ENCODE data around the gene G6PC3. TPM values are rescaled to one million over a fixed set of nuclear protein-coding genes. Genes with fewer than 3 reads are reported as not detected.
A peak's percentile ranks its signal among the peaks of the same experiment; 100 is the strongest.

The G6PC3 gene
- total RNA-seq, 1 experiment from 2014 or later = 105 TPM

DNA sequence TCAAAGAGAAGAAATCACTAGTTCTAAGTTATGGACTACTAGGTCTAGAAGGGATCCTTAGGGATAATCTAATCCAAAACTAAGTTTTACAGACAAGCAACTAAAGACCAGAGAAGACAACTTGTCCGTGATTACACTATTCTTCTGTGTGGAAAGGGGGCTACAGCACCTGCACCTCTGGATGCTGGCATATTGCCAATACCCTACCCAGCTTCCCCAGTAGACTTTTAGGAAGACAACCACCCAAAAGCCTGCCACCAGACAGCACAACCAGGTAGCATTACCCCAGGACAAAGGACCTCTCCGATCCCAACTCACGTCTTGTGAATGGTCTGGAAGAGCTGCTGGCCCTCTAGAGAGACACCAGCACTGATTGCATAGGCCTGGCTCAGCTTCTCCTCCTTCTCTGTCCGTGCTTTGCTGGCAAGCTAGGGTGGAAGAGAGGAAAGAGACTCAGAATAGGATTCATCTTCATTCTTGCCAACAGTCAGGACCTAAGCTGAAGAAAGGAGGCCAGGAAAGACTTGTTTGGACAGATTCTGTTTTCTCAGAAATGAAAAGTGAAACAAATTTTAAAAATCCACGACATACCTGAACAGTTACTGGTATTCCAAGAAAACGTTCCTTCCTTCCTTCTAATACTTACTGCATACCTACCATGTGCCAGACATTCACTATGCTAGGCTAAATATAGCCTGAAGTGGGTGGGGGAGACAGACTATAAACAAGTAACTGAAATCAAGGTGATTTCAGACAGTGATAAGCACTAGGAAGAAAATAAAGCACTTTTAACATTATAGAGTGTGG lies 30.5 kb upstream of the G6PC3 start:
- Histone ChIP-seq H3K56ac (ENCODE audit: insufficient read length, low read depth, low read length) (no peak overlapping the region), H3K27ac (ENCODE audit: insufficient read length, low read depth, low read length) (no peak overlapping the region), H3K9me3 (ENCODE audit: control insufficient read depth, low read depth, low read length) (no peaks in the 10 kb centered on the region), H2BK20ac (ENCODE audit: low read depth, low read length, poor library complexity, severe bottlenecking) (no peak overlapping the region), H2BK15ac (ENCODE audit: low read depth, low read length) (no peak overlapping the region), H3K4me1 (ENCODE audit: insufficient read depth, low read length) (no peaks in the 10 kb centered on the region), H3K23me2 (ENCODE audit: insufficient read length, low read depth, low read length, poor library complexity, severe bottlenecking) (no peaks in the 10 kb centered on the region), H2AK5ac (ENCODE audit: insufficient read length, low read length) (no peak overlapping the region), H3K23ac (ENCODE audit: insufficient read length, low read depth, low read length) (no peak overlapping the region), H4K91ac (ENCODE audit: insufficient read length, low read depth, low read length) (no peak overlapping the region), H2BK120ac (ENCODE audit: low read depth, low read length, poor library complexity, severe bottlenecking) (no peak overlapping the region), H2BK12ac (ENCODE audit: insufficient read length, low read depth, low read length) (no peak overlapping the region), H3K18ac (ENCODE audit: insufficient read length, low read depth, low read length) (no peak overlapping the region), H2AFZ (ENCODE audit: low read length) (no peak overlapping the region), H3K4me2 (ENCODE audit: insufficient read depth, insufficient read length, low read length) (no peak overlapping the region), H3K79me1 (ENCODE audit: insufficient read depth, low read depth, low read length, poor library complexity, severe bottlenecking) (peaks cover 14% of the 10 kb centered on the region), H4K5ac (ENCODE audit: insufficient read length, low read depth, low read length) (no peak overlapping the region), H2BK5ac (ENCODE audit: insufficient read length, low read length) (no peak overlapping the region), H3K27me3 (ENCODE audit: insufficient read depth, low read length) (no peaks in the 10 kb centered on the region), H4K20me1 (ENCODE audit: control insufficient read depth, insufficient read depth, insufficient read length) (no peaks in the 10 kb centered on the region), H4K8ac (replicated peaks; ENCODE audit: insufficient read length, low read depth, low read length) (no peak overlapping the region), H3K14ac (ENCODE audit: insufficient read depth, low read length) (no peak overlapping the region), H3T11ph (ENCODE audit: low read length) (no peak overlapping the region), H3K4ac (ENCODE audit: low read depth, low read length) (no peak overlapping the region), H3K79me2 (ENCODE audit: insufficient read depth, low read length) (peaks cover 9% of the 10 kb centered on the region; the same call in 1 of the 2 replicates), H3K9ac (ENCODE audit: extremely low read depth, insufficient read length, low read length) (no peak overlapping the region)
- Mint-ChIP-seq H3K27me3 (ENCODE audit: low read depth) (no peaks in the 10 kb centered on the region), H3K9me3 (no peaks in the 10 kb centered on the region), H3K4me3 (no peak overlapping the region), H3K4me1 (peaks cover 8 to 16% of the 10 kb centered on the region in 2 experiments), H3K27ac (peak overlapping the region in 2 of 3 experiments; percentile 11 to 64; a peak in 3 of 7 replicates), H3K36me3 (ENCODE audit: insufficient read depth in 1 of 3, low read depth in 3 of 3) (peaks cover 22 to 55% (median 50%) of the 10 kb centered on the region in 3 experiments; a peak in 6 of 7 replicates)
- TF ChIP-seq, protein P1, sequence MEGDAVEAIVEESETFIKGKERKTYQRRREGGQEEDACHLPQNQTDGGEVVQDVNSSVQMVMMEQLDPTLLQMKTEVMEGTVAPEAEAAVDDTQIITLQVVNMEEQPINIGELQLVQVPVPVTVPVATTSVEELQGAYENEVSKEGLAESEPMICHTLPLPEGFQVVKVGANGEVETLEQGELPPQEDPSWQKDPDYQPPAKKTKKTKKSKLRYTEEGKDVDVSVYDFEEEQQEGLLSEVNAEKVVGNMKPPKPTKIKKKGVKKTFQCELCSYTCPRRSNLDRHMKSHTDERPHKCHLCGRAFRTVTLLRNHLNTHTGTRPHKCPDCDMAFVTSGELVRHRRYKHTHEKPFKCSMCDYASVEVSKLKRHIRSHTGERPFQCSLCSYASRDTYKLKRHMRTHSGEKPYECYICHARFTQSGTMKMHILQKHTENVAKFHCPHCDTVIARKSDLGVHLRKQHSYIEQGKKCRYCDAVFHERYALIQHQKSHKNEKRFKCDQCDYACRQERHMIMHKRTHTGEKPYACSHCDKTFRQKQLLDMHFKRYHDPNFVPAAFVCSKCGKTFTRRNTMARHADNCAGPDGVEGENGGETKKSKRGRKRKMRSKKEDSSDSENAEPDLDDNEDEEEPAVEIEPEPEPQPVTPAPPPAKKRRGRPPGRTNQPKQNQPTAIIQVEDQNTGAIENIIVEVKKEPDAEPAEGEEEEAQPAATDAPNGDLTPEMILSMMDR (conservative IDR thresholded peaks at IDR 0.05) = no peak
- DNase-seq = no peak
- no CpG with 5 or more reads among the region's 6 CpGs for WGBS (ENCODE audit: extremely low coverage, insufficient read length, low lambda C conversion rate)

All from H9 (cell line).